CD4-positive, alpha-beta T cell treated with Interleukin-12 subunit alpha and Interleukin-12 subunit beta, for 1 hour (primary cell): Measurements from ENCODE around the gene SRPK2.
"Not testable (repeated sequence)": the region's sequence is repeated elsewhere in the genome, so short reads cannot be mapped to it uniquely, and the experiment has no call there.

Source experiments
- DNase-seq: peaks from one replicate; pipeline ENCODE4 v3.0.0-alpha.2; 2020

The SRPK2 gene

DNA sequence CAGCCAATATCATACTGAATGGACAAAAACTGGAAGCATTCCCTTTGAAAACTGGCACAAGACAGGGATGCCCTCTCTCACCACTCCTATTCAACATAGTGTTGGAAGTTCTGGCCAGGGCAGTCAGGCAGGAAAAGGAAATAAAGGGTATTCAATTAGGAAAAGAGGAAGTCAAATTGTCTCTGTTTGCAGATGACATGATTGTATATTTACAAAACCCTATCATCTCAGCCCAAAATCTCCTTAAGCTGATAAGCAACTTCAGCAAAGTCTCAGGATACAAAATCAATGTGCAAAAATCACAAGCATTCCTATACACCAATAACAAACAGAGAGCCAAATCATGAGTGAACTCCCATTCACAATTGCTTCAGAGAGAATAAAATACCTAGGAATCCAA, 129.8 kb downstream of the SRPK2 start:
- DNase-seq: not testable (repeated sequence)

DNA sequence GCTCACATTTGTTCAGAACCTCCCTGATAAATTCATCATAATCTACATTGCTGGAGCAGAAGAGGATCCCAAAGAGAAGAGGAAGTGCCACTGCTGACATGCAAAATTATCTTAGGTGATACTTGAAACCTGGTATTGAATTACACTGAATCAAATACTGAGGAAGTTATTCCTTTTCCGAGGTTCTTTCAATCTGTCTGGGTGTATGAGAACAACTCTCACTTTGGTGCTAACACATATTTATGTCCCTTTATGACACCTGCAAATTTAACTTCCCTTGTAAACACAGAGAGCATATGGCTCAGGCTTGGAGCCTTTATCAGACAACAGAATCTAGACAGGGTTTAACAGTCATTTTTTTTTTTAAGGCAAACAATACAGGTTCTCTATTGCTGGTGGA, 131.4 kb downstream of the SRPK2 start:
- no peak for DNase-seq

DNA sequence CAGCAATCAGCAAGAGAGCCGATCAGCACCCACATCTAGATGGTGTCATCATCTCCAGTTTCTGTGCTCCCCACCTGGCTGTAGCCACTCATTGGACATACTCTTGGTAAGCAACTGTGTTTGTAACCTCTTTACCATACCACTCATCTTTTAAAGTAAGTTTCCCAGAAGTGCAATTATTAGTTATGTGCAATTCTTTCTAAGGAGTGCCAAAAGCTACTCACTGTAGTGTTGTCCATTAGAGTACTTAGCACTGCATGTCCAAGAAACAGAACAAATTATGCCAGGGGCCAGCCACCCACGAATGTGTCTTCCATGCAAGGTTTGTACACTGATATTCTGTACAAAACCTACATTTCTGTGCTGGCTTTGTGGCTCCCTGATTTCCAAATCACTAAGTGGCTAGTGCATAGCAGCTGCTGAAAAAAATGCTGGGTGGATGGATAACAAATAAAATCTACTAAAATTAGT, 131.9 kb downstream of the SRPK2 start:
- no peak for DNase-seq

GRCh38 chr7:105250706-105251105, 138.0 kb downstream of the SRPK2 start:
- no peak for DNase-seq

GRCh38 chr7:105250239-105250638, 138.5 kb downstream of the SRPK2 start:
- DNase-seq: no peak

GRCh38 chr7:105249216-105249615, 139.5 kb downstream of the SRPK2 start:
- DNase-seq: no peak

GRCh38 chr7:105246679-105247078, 142.0 kb downstream of the SRPK2 start:
- no peak for DNase-seq

DNA sequence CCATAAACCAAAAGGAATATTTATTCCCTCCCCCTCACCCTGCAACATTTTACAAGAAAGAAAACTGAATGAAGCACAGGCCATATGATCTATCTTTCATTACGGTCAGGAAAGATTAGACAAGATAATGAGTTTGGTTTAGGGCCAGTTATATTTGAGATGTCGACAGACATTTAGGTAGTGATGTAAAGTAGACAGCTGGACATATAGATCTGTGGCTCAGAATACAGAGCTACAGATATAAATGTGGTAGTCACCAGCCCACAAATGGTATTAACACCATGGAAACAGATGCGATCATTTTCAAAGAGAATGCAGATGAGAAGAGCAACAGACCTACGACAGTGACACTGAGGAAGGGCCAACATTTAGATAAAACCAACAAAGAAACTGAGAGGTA, 142.5 kb downstream of the SRPK2 start:
- DNase-seq: no peak

GRCh38 chr7:105245398-105246114, 143.2 kb downstream of the SRPK2 start:
- no peak for DNase-seq

DNA sequence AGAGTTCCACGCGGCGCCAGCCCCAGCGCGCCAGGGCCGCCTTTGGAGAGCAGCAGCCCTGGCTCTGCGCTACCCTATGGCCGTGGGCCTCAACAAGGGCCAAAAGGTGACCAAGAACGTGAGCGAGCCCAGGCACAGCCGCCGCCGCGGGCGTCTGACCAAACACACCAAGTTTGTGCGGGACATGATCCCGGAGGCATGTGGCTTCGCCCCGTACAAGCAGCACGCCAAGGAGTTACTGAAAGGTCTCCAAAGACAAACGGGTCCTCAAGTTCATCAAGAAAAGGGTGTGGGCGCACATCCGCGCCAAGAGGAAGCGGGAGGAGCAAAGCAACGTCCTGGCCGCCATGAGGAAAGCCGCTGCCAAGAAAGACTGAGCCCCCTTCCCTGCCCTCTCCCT, 144.1 kb downstream of the SRPK2 start:
- DNase-seq: no peak

DNA sequence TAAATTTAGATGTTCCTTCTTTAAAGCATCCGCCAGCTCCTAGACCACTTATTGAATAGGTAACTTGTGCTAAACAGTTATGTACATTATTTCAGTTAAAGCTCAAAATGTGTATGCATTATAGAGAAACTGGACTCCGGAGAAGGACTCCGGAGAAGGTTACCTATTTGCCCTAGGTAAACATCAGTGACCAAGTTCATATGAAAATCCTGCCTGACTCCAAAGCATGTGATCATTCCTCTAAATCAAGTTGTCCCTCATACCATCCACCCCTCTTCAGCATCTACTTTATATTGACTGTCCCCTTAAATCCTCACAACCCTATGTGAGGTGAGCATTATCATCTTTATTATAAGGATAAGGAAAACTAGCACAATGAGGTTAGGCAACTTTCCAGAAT, 147.5 kb downstream of the SRPK2 start:
- no peak for DNase-seq

GRCh38 chr7:105238198-105238765, 150.4 kb downstream of the SRPK2 start:
- no peak for DNase-seq

GRCh38 chr7:105234886-105235285, 153.8 kb downstream of the SRPK2 start:
- DNase-seq: no peak

- not testable (repeated sequence) for DNase-seq
These were observed 155.9 kb downstream of the SRPK2 start for GRCh38 chr7:105232829-105233291.

DNA sequence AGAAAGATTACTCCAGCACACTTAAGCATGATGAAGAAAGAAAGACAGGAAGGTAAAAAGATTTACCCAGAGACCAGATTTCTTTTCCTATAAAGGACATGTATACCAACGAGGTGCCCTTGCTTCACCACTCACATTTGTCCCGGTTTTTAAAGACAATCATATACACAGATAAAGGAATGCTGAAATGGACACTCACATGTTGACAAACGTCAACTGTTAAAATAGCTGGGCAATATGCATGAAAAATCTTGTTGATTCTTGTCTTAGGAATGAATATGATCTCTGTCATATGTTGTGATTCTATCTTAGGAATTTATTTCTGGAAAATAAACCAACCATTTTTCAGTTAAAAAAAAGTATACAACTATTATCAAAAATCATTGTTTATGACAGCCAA, 158.2 kb downstream of the SRPK2 start:
- no peak for DNase-seq

- DNase-seq: no peak
These were observed 159.1 kb downstream of the SRPK2 start for GRCh38 chr7:105229641-105230040.

DNA sequence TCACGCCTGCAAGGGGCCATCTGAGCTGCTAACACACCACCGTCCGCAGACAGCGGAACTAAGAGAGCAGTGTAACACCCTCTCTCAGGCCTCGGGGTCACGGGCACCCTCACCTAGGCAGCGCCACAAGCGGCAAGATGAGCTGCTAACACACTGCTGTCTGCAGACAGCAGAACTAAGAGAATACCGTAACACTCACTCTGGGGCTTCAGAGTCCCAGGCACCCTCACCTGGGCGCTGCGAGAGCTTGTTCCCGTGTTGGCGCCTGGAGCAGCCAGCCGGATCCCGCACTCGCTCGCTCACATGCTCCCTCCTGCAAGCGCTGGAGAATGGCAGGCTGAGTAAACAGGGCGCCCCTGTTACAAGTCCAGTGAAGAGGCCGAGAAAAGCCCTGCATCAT, 160.2 kb downstream of the SRPK2 start:
- DNase-seq: no peak

GRCh38 chr7:105227391-105227790, 161.3 kb downstream of the SRPK2 start:
- DNase-seq: no peak

GRCh38 chr7:105224884-105225651, 163.7 kb downstream of the SRPK2 start:
- peak; percentile 4 for DNase-seq

DNA sequence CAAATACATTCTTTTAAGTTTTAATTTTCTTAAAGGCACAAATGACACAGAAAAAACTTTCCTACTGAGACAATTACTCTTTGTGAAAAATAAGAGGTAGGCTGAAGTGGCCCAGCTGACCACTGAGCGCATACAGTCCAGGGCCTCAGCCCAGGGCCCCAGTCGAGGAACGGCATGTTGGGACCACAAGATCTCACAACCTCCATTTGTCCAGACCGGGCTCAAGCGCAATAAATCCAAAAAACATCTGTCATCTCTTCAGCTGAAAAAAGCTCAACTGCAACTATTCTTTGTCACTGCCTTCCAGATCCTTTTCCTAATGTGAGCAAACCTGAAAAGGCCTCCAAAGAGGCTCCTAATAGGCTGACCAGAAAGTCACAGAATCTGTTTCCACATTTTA, 165.8 kb downstream of the SRPK2 start:
- no peak for DNase-seq

- no peak for DNase-seq
These were observed 169.0 kb downstream of the SRPK2 start for GRCh38 chr7:105219771-105220160.

- DNase-seq: no peak
These were observed 169.6 kb downstream of the SRPK2 start for GRCh38 chr7:105218939-105219770.

DNA sequence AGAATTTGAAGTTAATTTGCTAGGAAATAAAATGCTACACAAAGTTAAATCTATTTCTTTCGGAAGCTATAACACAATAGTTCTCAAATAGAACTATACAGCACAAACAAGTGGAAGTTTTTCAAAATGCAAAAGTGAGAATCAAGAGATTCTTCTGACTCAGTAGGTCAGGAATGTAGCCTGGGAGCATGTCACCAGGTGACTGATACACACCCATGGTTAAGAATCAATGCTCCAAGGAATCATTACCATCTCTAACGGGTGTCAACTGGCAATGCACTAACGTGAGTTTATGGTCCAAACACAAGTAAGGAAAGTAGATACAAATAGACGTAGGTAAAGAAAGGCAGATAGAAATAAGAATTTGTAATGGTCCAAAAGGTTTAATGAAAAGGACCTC, 170.5 kb downstream of the SRPK2 start:
- no peak for DNase-seq
